ENCODE data around the gene TRMT44.

The TRMT44 gene

DNA sequence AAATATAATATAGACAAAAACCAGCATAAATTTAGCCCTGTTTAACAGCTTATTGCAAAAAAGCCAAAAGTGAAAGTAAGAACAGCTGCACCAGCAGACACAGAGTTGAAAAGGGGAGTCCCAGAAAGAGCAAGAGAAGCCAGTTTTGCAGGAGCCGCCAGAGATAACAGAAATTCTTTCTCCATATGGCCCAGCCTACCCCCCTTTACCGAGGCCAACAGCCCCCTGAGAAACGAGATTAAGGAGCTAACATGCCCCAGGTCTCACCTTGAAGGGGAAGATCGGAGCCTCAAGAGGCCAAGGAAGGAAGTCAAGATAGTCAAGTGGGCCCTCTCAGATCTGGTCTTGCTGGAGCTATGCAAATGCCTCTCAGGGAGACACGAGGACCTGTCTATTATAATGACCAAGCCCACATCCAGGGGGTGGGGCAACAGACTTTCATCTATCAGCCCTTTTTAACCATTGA lies 4.9 kb upstream of the TRMT44 start:
- Histone ChIP-seq H3K9me3 (no peaks in the 10 kb centered on the region), H3K36me3 (no peaks in the 10 kb centered on the region), H3K4me1 (no peaks in the 10 kb centered on the region; the same call in 1 of the 2 replicates), H3K27me3 (no peaks in the 10 kb centered on the region), H3K4me3 (ENCODE audit: low read depth, low read length) (no peak overlapping the region)
- TF ChIP-seq, protein P1, sequence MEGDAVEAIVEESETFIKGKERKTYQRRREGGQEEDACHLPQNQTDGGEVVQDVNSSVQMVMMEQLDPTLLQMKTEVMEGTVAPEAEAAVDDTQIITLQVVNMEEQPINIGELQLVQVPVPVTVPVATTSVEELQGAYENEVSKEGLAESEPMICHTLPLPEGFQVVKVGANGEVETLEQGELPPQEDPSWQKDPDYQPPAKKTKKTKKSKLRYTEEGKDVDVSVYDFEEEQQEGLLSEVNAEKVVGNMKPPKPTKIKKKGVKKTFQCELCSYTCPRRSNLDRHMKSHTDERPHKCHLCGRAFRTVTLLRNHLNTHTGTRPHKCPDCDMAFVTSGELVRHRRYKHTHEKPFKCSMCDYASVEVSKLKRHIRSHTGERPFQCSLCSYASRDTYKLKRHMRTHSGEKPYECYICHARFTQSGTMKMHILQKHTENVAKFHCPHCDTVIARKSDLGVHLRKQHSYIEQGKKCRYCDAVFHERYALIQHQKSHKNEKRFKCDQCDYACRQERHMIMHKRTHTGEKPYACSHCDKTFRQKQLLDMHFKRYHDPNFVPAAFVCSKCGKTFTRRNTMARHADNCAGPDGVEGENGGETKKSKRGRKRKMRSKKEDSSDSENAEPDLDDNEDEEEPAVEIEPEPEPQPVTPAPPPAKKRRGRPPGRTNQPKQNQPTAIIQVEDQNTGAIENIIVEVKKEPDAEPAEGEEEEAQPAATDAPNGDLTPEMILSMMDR (IDR thresholded peaks at IDR 0.05; ENCODE audit: low read depth, low read length), result no peak
- DNase-seq, result no peak

DNA sequence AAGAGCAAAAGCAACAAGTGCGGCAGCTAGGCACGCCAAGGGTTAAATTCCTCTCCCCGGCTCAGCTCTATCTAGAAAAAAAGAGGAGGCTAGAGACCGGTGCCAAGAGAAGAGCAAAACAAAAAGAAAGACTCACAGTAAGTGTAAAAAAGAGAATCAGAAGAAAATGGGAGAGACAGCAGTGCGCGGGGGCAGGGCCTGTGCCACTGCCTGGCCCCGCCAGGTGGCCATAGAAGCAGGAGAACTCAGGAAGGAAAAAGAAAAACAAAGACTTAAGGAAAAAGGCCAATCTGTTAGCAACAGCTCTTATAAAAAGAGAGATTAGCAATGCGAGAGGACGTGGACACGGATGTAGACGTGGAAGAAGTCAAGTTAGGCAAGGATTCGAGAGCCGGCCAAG lies 3.3 kb upstream of the TRMT44 start:
- Histone ChIP-seq H3K4me3 (ENCODE audit: low read depth, low read length) (no peak overlapping the region), H3K27me3 (no peaks in the 10 kb centered on the region), H3K36me3 (no peaks in the 10 kb centered on the region), H3K9me3 (no peaks in the 10 kb centered on the region), H3K4me1 (no peaks in the 10 kb centered on the region; the same call in none of the 2 replicates)
- no peak for DNase-seq
- TF ChIP-seq, protein P1 (IDR thresholded peaks at IDR 0.05; ENCODE audit: low read depth, low read length), result no peak

DNA sequence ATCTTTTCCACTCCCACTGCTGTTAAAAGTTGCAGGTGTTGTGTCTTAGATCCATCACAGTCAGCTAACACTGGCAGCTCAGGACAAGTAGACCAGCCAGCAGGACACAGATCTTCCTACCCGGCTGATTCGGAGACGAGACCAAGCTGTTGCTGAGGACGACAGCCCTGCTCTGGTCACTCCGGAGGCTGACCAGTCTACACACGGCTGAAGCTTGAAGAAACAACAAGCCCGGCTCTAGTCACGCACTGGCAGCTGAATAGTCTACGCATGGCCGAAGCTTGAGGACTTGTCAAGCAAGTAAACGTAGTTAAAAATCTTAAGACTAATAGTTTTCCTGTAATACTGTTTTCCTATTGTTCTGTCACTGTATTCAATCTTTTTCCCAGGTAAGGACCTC lies 1.8 kb upstream of the TRMT44 start:
- Histone ChIP-seq H3K27me3 (no peaks in the 10 kb centered on the region), H3K4me3 (ENCODE audit: low read depth, low read length) (no peak overlapping the region; the same call in 1 of the 2 replicates), H3K36me3 (no peaks in the 10 kb centered on the region), H3K9me3 (no peaks in the 10 kb centered on the region), H3K4me1 (no peaks in the 10 kb centered on the region; the same call in none of the 2 replicates)
- TF ChIP-seq, protein P1 (IDR thresholded peaks at IDR 0.05; ENCODE audit: low read depth, low read length), result no peak
- DNase-seq, result no peak

DNA sequence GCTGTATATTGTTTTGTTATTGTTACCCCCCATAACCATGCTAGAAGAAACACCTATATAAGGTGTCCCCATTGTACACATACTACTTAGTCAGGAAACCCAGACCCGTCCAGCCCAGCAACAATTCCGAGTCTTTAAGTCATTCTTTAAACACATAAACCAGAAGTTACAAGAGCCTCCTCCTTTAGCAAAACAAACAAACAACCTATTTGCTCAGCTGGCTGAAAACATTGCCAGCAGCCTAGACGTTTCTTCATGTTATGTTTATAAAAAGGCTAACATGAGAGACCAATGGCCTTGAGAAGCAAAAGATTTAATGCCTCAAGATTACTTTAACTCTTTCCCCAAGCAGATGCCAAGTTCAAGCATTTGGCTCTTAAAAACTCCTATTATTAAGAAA lies 1.4 kb upstream of the TRMT44 start:
- Histone ChIP-seq H3K36me3 (no peaks in the 10 kb centered on the region), H3K27me3 (no peaks in the 10 kb centered on the region), H3K9me3 (no peaks in the 10 kb centered on the region), H3K4me1 (no peaks in the 10 kb centered on the region; the same call in none of the 2 replicates), H3K4me3 (ENCODE audit: low read depth, low read length) (peak overlapping the region; percentile 96)
- DNase-seq, result no peak
- TF ChIP-seq, protein P1 (IDR thresholded peaks at IDR 0.05; ENCODE audit: low read depth, low read length), result no peak

DNA sequence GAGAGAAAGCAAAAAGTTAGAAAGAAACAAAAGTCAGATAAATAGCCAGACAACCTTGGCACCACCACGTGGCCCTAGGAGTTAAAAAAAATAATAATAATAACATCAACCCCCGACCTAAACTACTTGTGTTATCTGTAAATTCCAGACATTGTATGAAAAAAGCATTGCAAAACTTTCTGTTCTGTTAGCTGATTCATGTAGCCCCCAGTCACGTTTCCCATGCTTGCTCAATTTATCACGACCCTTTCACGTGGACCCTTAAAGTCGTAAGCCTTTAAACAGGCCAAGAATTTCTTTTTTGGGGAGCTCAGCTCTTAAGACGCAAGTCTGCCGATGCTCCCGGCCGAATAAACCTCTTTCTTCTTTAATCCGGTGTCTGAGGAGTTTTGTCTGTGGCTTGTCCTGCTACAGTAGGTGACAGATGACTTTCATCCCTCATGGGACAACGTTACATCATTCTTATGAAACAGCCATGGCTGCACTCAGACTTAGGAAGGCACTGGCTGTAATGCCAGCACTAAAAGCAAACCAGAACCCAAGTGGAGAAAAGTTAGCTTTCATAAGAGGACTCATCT lies 574 bp upstream of the TRMT44 start:
- no peaks in the 10 kb centered on the region for H3K27me3 ChIP-seq
- DNase-seq, result no peak
- no peaks in the 10 kb centered on the region for H3K36me3 ChIP-seq
- H3K4me1 ChIP-seq, result no peaks in the 10 kb centered on the region; the same call in 1 of the 2 replicates
- H3K4me3 ChIP-seq (ENCODE audit: low read depth, low read length), result peak overlapping the region; percentile 96
- no peaks in the 10 kb centered on the region for H3K9me3 ChIP-seq
- TF ChIP-seq, protein P1 (IDR thresholded peaks at IDR 0.05; ENCODE audit: low read depth, low read length), result no peak

DNA sequence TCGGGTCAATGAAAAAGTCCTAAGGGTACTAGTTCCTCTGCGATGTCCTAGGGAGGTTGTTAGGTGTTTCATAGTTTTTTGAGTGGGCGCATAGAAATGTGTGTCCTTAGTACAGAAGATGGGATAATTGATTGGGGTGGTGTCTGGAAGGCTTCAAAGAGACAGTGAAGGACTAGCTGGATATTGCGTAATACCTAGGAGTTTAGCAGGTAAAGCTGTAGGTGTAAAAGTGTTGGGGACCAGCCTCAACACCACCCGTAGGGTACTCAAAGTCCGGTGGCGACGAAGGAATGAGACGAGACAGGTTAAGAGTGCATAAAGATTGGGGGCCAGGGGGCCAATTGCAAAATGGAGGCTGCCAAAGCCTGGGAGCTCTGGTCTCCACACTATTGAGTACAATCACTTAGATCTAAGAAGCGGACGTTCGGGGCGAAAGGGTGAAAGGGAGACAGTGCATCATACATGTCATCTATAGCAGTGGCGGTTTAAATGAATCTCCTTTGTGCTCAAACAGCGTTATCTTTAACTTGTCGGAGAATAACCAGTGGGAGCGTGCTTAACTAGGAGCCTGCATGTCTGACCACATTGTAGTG lies 1.0 kb downstream of the TRMT44 start:
- H3K9me3 ChIP-seq, result no peaks in the 10 kb centered on the region
- peak overlapping the region; percentile 96 for H3K4me3 ChIP-seq (ENCODE audit: low read depth, low read length)
- H3K4me1 ChIP-seq, result no peaks in the 10 kb centered on the region; the same call in 1 of the 2 replicates
- TF ChIP-seq, protein P1 (IDR thresholded peaks at IDR 0.05; ENCODE audit: low read depth, low read length), result no peak
- H3K36me3 ChIP-seq, result peaks cover 3% of the 10 kb centered on the region; the same call in 1 of the 2 replicates
- DNase-seq, result no peak
- H3K27me3 ChIP-seq, result no peaks in the 10 kb centered on the region

Measured in BE2C (cell line).